ENCODE measurements around the gene DACT2.

- no peak for TF ChIP-seq EZH2phosphoT487 (IDR thresholded peaks at IDR 0.05; ENCODE audit: insufficient read depth, low read depth)
- TF ChIP-seq EZH2 (IDR thresholded peaks at IDR 0.05; ENCODE audit: insufficient read depth, poor library complexity, severe bottlenecking), result no peak
These were observed 4.0 kb downstream of the DACT2 start for GRCh38 chr6:168315596-168315995.

Measured in GM23248 (cell line).